ENCODE measurements around the gene RAMP2.

The RAMP2 gene

DNA sequence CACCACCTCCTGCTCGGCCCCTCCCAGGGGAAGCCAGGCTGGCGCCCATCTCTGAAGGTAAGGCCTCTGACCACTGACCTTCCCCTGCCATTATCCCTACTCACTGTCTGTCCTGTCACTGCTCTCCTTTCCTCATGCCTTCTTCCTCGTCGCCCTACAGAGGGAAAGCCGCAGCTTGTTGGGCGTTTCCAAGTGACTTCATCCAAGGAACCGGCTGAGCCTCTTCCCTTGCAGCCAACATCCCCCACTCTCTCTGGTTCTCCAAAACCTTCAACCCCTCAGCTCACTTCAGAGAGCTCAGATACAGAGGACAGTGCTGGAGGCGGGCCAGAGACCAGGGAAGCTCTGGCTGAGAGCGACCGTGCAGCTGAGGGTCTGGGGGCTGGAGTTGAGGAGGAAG is 34.4 kb downstream of the RAMP2 start:
- DNase-seq = no peak

DNA sequence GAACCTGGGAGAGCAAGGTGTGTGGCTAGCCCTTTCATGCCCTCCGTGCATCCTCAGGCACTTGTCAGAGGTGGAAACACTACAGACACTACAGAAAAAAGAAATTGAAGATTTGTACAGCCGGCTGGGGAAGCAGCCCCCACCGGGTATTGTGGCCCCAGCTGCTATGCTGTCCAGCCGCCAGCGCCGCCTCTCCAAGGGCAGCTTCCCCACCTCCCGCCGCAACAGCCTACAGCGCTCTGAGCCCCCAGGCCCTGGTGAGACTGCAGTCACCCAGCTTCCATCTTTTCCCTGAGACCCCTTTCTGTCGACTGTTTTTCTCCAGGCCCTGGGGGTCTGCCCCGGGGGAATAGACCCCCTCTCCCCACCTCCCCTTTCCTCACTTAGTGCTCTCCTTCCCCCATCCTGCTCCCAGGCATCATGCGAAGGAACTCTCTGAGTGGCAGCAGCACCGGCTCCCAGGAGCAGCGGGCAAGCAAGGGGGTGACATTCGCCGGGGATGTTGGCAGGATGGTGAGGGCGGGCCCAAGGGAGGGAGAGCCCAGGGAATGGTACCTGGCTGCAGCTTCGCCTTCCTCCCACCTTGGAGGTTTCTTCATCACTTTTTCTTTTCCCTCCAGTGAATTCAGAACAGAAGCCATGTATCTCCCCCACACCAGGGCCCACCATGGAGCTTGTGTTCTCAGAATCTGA is 35.2 kb downstream of the RAMP2 start:
- DNase-seq = no peak

DNA sequence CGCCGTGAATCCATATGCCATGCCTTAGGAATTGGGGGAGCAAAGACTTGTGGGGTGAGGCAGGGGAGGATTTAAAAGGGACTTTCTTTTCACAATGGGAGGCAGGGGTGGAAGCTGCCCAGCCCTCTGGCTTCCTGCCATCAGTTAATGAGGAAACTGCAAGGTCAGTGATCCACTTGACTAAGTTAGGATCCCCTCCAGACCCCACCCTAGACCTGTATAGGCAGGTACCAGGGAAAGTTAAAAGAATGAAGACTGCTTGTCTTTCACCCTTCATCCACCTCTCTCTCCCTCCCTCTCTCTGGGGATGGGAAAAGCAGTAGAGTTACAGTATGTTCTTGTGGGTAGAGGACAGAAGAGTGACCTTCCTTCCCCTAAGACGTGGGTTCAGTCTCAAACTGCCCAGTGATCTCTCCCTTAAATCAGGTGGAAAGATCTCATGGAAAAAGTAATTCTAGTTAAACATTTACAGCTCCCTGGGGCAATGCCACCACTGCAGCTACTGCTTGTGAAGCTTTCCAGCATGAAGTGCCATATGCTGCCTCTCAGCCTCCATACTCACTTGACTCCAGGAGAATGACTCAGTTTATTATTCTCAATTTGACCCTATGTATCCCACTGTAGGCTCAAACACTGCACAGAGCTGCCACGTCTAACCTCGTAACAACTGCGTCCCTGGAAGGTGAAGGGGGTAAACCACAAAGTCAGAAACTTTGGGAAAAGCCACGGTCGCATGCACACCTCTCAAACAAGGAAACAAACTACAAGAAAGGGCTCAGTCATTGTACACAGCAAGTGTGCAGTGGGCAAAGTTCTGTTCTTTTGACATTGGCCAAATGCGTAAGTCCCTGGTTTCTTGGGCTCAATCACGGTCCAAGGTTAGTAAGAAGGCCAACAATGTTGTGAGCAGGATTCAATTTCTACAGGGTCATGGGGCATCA is 36.3 kb downstream of the RAMP2 start:
- no peak for DNase-seq

DNA sequence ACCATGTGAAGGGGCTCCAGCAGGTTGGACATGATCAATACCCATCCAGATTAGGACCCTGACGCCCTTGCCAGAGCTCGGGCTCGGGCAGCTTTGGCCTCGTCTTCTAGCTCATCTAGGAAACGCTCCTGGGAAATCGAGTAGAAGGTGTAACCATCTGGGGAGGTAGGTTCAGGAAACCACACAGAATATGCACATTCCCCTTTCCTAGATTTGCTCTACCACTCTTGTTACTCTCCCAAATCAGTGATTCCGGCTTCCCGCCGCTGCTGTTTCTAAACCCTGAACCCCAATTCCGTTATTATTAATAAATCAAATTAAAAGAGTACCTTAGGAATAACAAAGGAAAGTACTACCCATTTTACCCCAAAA is 37.0 kb downstream of the RAMP2 start:
- DNase-seq = no peak

DNA sequence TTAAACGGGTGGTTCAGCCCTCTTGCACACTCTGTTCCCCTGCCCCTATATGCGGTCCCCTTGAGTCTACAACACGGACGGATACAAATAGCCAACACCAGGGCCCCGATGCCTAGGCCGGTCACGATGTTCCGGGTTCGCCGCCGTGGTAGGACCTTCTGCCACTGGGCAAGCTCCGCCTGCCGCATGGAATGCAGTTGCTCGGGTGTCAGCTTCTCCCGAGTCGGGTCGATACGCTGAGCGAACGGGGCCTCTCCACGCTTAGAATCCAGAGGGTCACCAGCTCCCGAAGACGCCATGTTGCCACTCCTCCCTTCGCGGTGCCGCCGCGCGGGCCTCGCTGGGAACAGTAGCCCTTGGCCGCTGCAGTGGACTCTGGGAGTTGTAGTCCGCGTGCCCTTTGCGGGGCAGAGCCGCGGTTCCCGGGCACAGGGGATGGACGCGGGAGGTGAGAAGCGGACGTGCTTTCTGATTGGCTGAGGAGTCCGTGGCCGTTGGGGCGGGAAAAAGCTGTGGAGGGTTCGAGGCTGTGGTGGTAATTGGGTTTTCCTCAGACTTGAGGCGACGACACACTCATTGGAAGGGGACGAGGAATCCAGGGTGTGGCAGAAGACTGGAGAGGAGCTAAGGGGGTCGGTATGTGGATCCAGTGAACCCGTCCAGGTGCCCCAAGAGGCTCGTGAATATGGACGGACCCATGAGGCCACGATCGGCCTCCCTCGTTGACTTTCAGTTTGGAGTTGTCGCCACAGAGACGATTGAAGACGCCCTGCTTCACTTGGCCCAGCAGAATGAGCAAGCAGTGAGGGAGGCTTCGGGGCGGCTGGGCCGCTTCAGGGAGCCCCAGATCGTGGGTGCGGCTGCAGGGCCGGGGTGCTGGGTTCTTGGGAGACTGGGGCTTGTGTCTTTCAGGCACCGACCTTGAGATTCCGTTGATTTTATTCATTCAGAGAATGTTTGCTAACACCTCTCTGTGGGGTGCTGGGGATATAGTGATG is 37.7 kb downstream of the RAMP2 start, which contains the start of the genes CNTD1 and COA3:
Gene CNTD1, plus strand, starts transcription at position 479 of the 998 bp plus-strand sequence. Its CDS starts 207 bp downstream, at position 686.
Gene COA3, minus strand, starts transcription at position 322 of the 998 bp plus-strand sequence. Its CDS starts 23 bp downstream, at position 299.
- DNase-seq = peak; percentile 73

DNA sequence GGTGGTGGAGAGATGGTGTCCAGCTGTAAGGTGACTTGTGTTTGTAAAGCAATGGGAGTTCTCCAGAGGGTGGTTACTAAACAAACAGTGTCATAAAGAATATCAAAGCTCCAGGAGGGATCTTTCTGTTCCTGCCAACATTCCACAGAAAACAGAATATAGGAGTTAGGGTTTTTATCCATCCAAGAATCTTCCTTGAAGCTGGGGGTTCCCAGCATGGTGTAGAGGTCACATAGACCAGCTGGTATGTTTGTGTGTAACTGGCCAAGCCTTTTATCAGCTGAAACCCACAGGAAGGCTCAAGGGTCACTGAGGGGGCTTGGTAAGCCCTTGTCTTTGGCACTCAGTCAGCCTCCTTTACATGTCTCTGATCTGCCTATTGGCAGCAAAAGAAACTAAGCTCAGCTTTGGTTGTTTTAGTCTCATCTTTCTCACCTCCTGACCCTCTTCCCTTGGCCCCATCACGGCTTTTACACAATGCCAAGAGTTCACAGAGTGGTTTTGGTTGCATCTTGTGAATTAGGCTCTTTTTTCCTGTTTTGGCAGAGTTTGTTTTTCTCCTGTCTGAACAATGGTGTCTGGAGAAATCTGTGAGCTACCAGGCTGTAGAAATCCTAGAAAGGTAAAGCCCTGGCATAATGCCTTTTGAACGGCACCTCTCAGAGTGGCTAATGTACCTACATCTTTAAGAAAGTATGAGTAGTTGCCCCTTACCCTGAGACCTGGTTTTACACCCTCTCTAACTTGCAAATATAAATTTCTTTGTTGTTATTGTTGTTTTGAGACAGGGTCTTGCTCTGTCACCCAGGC is 42.3 kb downstream of the RAMP2 start:
- DNase-seq = no peak

DNA sequence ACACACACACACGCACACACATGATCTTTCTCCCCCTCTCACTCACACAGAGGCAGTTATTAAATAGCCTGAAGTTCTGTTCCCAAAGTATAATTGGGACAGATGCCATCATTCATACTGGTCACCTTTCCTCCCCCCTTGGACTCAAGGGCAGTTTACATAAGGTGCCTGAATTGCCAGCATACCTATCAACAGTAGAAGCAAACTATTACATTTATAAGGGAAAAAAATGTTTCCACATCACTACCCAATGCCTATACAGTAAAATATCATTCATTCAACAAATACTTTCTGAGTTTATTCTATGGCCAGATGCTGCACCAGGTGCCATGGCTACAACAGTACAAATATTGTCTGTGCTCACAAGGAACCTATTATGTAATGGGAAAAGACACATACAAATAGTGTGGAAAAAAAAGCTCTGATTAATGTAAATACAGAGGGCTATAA is 43.9 kb downstream of the RAMP2 start:
- DNase-seq = no peak

DNA sequence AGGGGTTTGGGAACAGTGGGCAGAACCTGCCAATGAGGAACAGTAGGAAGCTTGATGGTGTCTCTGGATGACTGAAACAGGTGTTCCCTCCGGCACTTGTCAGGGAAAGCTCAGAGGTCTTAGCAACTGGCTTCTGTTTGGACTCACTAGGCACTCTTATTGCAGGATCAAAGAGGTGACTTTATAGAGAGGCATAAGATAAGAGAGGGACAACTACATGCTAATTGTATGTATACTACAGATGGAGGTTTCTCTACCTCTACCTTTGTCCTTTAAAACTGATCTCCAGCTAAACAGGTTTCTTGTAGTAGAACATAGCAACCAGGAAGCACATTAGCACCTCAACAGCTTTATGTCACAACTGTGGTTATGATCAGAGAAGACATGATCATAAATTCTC is 45.2 kb downstream of the RAMP2 start:
- DNase-seq = no peak

DNA sequence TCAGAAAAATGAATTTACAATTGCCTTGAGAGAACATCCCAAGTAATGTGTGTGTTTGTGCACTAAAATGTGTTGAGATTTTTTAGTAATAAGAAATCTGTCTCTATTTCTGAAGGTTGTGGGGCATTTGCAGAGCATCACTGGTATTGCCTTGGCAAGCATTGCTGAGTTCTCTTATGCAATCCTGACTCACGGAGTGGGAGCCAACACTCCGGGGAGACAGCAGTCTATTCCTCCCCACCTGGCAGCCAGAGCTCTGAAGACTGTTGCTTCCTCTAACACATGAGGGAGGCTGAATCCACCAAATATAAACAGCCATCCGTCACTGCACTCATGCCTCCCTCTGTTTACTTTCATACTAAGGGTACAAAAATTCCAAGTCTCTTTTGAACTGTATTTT is 48.2 kb downstream of the RAMP2 start:
- no peak for DNase-seq

Data from GDM1 (cell line).